Testis (tissue), 2 donors: ENCODE results near the gene CAMTA1.

Source experiments
- CTCF ChIP-seq, 3 experiments: fragments of 450-650 bp in 2 of 3; fragments of 200-600 bp in 1 of 3; sonication (generic) in 1 of 3; IDR thresholded peaks; one replicate each; pipeline ENCODE4 v1.5.1; 2016 to 2019; ENCODE audit warnings: antibody characterized with exemption in 3 of 3, mild to moderate bottlenecking in 2 of 3, moderate library complexity in 1 of 3
- POLR2A ChIP-seq: fragments of 450-650 bp; IDR thresholded peaks from one replicate; pipeline ENCODE4 v1.6.1; 2017; ENCODE audit warnings: antibody characterized with exemption, mild to moderate bottlenecking, moderate library complexity

DNA sequence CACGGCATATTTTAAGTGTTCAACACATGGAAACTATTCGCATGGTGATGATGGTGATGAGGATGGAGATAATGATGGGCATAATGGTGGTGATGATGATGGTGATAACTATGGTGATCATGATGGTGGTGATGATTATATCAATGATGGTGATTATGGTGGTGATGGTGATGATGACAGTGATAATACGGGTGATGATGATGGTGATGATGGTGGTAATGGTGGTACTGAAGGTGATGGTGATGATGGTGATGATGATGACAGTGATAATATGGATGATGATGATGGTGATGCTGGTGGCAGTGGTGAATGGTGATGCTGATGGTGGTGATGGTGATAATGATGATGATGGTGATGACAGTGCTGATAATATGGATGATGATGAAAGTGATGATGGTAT is 644.0 kb downstream of the CAMTA1 start:
- TF ChIP-seq CTCF (IDR thresholded peaks at IDR 0.05) (no peak), POLR2A (no peak)
